NOMO-1 treated with DMSO at 0.1 percent for 48 hours (cell line): ENCODE data around the gene ITPKB.
"Not testable (repeated sequence)": the region's sequence is repeated elsewhere in the genome, so short reads cannot be mapped to it uniquely, and the experiment has no call there.

ENCODE experiments used
- DNase-seq: peaks from one replicate; lab custom pipeline; 2025; ENCODE audit not compliant: unreplicated experiment; lab: John Stamatoyannopoulos, UW

Gene ITPKB

DNA sequence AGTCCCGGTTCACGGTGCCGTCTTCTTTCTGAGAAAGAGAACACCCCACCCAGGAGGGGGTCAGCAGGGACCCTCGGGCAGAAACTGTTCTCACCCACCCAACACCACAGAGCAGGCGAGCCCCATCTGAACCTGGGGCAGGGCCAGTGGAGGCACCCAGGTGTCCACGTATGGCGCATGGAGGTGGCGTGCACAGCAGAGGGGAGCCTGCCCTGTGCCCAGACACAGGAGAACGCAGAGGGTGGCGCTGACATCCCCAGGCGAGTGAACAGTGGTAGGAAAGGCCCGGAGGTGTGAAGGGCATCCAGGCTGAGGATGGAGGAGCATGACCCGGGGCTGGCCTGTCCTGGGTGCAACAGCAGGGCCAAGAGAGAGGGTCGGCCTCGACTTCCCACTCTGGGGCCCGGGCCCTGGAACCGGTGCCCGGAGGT lies 99.4 kb downstream of the ITPKB start:
- DNase-seq, result no peak

DNA sequence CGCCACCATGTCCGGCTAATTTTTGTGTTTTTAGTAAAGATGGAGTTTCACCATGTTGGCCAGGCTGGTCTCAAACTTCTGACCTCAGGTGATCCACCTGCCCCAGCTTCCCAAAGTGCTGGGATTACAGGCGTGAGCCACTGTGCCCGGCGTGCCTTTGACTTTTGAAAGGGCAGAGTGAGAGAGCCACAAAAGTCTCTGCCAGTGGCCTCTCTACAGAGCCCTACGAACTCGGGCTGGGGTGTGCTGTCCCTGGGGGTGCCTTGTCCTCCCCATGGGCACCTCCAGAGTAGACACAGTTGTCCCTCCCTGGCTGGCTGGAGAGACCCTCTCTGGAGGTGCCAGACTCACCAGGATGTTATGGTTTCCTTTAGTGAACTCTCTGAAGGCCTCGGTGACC lies 99.9 kb downstream of the ITPKB start:
- DNase-seq, result not testable (repeated sequence)

DNA sequence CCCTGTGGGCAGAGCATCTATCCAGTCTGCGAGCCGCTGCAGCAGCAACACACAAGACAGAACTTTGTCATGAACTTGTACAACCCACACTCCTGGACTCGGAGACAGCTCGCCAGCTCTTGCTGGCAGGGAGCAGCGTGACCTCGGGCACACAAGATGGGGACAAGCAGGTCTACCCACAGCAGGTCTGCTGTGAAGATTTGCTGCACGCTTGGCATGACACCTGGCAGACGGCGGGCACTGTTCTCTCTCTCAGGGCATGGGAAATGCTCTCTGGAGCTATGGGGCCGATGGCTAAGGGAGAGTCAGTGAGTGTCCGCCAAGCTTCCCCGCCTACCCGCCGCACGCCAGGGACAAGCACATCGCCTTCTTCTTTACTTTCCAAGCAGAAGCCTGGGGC lies 100.5 kb downstream of the ITPKB start:
- no peak for DNase-seq

DNA sequence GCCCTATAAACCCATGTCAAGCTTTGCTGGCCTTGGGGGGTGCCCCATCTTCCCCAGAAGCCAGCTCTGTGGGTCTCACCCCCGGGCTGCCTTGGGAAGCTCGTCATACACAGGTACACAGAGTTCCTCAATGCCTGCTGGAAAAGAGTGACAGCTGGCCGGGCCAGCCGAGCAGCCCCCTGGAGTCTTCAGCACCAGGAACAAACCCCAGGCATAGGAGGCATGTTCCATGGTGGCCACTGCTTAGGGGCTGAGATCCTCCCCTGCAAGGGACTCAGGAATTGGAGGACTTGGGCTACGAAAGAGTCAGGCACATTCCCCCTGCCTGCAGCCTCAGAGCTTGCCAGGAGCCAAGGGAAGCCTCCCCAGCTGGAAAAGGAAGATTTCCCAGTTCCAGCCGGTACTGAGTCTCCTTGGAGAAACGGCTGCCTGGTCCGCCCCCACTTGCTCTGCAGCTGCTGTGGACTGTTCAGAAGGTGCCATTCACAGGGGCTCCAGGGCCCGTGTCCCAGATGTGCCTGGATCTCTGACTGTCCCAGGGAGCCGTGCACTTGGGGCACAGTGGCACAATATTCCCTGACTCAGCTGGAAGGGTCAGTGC lies 101.0 kb downstream of the ITPKB start:
- DNase-seq, result no peak

DNA sequence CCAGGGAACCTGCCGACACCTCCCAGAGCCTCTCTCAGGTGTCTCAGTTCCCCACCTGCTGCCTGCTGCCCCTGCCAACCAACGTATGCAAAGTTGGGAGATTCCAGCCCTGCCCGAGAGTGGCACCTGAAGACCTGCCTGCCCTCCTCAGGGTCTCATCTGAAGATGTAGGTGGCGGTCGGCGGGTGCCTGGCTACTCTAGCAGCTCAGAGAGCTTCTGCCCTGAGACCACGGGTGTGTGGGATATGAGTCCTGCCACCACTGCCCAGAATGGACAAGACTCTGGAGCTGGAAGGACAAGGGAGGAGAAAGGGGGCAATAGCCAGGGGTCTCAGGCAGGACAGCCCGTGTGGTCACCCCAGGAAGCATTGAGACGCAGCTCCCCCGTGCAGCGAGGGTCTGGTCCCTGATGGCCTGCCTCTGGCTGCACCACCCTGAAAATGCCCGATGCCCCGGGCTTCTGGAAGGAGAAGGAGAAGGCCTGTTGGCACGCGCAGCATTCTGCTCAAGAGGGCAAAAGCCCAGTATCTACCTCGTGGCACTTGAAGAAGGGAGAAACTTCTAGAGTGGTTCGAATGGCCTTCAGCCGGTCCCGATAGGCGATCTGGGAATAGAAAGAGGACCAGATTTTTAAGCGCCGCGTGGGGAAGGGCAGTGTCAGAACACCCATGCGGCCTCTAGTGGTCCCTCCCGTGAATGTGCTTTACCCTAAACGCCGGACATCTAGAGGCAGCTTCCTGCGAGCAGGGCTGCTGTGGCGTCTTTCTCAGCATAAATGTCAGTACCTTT lies 101.7 kb downstream of the ITPKB start:
- DNase-seq, result no peak

DNA sequence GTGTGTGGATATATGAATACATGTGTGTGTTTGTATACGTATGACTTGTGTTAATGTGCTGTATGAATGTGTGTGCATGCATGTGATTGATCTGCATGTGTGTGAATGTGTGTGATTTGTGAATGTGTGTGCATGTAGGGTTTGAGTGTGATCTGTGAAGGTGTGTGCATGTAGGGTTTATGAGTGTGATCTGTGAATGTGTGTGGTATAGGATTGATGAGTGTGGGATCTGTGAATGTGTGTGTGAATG lies 102.3 kb downstream of the ITPKB start:
- DNase-seq, result no peak

DNA sequence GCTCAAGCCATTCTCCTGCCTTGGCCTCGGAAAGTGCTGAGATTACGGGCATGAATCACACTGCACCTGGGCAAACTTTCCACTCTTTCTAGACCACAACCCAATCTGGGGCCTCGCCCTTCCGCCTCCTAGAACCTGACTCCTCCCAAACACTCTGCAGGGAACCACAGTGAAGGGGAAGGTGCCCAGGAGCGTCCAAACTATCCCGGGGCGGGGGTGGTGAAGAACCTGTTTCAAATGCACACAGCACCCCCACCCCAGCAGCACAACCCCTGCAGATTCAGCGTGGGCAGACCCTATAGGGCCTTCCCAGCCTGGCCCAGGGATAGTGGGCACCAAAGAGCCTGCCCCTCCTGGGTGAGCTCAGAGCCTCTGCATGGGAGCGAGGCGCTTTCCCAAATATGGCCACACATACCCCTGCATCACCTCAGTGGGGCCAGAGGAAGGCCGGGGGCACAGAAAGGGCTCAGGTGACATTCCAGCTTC lies 103.6 kb downstream of the ITPKB start:
- no peak for DNase-seq

DNA sequence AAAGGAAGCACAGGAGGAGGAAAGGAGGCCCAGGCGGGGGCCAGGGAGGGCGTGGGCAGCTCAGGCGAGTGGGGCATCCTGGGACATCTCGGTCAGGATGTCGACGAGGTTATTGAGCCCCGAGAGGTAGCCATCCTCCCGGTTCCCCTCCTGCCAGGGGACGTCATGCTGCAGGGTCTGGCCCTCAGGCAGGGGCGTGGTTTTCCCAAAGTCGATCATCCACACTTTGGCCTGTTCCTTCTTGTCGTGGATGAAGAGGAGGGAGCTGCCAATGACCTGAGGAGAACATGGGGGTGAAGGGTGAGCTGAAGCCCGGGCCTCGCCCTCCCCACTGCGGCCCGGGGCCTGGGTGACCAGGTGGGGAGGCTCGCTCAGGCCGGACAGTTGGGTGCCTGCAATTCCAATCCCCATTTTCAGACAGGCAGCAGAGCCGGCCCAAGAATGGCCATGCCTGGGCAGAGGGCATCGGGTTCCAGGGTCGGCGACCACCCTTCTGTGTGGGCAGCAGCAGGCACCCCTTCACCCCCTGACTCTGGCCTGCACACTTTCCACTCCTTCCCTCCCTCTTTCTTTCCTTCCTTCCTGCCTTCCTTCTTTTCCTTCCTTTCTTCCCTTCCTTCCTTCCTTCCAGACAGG lies 104.4 kb downstream of the ITPKB start:
- no peak for DNase-seq

DNA sequence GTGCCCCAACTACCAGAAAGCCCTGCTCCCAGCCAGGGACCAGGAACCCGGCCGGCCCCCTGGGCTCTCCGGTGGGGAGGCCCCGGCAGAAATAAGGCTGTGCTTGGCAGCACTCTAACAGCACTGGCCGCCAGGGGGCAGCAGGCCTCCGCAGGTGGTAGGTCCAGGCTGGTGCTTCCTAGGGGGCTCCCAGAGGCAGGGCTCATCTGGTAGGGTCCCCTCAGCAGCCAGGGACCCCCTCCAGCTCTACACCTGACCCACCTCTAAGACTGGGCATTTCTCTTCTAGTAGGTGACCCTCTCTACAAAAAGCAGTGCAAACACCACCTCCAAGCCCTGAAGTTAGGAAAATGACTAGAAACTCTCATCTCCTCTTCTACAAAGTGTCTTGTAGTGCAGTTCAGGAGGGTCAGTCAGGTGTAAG lies 104.9 kb downstream of the ITPKB start:
- peak; percentile 38 for DNase-seq

DNA sequence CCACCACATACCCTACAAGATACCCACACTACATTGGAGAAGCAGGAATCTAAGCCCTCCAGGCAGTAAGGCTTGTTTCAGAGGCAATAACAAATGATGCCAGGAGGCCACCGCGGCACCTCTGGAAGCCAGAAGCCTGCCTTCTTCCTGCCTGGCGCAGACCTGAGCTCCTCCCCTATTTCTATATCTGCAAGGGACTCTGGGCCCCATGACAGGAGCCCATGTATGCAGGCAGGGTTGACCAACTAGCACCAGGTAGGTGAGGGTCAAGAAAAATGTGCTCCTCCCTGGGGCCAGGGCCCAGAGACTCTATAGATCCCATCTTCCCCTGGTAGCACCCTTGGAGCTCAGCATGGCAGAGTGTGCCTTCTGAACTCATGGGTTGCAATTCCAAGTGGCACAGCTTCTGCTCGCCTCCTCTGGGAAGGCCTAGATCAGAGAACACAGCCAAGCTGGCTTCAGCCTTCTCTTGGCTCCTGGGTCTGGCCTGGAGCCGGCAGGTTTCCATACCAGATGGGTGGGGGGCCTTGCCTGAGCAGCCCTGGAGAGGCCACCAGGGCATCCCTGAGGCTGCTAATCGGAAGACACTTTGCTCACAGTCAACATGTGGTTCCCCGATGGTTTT lies 105.4 kb downstream of the ITPKB start:
- DNase-seq, result no peak

DNA sequence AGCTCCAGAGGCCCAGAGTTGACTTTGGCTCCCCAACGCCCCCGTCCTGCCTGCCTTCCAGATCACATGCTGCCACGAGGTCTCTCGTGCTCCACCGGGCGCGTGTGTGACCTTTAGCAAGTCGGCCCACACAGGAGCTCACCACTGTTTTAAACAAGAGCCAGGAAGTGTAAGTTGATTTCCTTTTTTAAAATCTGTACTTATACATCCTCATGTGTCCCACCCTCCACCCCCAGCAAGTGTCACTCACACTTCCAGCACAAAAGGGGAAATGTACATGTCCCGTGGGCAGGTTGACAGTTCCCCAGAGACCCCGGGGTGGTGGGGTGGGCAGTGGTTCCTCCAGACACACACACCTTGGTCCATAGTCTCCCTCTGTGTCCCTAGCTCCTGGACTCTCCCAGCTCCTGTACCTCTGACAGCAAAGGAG lies 106.1 kb downstream of the ITPKB start:
- no peak for DNase-seq

DNA sequence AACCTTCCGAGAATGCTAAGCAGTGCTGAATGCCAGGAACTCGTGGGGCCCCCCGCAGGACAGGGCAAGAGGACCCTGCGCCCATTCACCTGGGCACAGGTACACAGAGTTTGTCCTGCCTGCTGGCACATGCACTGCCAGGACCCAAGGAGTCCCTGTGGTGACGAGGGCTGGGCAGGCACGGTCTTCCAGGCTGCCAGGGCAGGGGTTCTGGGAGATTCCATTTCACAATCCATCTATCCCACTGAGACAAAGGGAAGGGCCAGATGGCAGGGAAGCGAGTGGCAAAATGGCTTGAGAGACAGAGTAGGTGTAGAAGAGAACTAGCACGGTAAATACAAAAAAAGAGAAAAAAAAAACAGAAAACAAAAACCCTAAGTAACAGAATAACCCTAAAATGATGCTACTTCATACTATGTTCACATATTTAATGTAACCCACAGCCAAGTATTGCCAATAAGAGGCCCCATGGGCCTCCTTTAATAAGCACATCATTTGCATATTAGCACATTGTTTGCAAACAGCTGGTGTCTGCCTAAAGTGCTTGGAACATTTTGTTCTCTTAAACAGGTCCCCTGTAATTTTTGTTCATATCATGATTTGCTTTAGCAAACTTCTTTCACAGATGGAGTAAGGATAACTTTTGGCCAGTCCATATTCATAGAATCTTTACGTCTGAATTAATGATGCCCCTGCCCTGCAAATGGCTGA lies 106.8 kb downstream of the ITPKB start:
- no peak for DNase-seq

DNA sequence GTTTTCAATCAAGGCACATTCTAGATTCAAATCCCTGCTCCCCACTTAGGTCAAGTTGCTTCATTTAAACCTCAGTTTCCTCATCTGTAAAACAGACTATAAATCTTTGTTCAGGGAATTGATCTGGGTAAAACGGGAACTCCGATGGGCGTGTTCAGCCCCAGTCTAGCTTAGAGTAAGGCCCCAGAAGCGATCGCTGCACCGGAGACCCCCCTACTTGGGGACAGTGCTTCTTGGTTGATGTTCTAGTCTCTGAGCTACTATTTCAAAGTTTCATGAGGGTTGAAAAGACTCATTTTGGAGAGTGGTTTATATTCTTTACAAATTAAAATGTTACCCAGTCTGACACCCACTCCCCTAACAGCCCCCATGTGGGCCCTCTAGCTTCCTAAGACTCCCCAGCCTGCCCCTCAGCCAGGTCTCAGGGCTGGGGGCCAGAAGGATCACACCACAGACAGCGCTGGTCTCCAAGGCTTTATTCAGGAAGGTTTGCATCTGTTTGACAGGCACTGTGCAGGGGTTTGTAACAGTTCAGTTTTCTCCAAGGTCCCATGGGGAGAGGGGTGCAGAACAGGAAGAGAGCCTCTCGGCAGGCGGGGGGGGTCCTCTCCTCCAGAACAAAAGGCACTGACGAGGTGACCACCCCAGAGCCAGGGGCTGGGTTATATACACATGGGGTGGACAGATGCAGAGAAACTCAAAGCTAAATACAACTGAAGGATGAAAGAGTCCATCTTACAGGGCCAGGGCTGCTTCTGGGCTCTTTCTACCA lies 107.7 kb downstream of the ITPKB start:
- DNase-seq, result no peak

DNA sequence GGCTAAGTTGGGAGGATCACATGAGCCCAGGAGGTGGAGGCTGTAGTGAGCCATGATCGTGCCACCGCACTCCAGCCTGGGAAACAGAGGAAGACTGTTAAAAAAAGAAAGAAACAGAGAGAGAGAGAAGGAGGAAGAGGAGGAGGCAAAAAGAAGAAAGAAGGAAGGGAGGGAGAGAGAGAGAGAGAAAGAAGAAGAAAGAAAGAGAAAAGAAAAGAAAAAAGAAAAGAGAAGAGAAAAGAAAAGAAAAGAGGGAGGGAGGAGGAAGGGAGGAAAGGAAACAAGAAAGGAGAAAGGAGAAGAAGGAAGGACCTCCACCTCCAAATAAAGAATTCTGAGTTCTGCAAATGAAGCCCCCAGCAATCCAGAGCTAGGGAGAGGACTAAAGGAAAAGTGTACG lies 108.5 kb downstream of the ITPKB start:
- DNase-seq, result no peak

DNA sequence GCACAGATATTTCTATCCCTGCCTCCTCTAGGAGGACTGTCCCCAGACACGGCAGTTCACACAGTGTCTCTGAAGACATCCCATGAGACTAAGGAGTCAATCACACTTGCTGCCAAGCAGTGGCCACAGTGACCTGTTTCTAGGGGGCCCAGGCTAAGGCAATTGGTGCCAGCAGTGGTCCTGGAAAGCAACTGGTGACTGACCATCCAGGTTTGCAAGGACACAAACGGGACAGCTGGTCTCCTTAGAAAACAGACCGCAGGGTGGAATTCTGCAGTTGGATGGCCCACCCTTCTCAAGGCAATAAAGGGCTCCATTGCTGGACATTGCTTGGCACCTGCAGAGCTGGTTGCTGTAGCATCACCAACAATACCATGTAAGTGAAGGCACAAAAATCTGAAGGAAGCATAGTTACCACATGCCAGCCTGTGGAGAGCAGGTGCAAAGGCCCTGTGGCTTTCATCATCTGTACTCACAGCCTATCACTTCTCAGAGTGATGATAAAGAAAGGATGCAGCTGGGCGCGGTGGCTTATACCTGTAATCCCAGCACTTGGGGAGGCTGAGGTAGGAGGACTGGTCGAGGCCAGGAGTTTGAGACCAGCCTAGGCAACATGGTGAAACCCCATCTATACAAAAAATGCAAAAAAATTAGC lies 109.1 kb downstream of the ITPKB start:
- no peak for DNase-seq

DNA sequence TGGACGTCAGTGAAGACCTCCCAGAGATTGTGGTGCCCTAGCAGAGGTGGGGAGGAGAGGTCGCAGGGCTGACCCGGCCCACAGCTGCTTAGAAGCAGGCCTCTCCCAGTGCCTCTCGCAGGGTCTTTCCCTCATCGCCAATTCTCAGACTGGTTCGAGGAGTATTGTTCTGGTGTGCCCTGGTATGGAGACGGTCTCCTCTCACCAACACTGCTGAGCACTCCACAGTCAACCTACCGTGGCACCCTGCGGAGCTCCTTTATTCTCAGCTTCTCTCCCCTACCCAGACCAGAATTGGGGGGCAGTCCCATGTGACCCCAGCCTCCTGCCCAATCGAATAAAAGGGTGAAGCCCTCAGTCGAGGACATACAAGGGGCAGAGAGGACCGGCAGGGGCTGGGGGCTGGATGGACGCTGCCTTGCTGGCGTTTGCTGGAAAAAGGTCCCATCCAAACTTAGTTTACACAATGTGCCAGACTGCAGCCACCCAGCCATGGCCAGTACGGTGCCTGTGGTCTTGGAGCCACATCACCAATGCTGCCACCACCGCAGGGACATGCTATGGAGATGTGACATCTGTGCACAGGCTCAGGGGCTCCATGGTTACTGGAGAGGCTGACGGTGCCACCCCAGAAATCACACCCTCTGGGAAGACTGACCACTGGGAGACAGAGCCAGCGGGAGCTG lies 109.7 kb downstream of the ITPKB start:
- no peak for DNase-seq

DNA sequence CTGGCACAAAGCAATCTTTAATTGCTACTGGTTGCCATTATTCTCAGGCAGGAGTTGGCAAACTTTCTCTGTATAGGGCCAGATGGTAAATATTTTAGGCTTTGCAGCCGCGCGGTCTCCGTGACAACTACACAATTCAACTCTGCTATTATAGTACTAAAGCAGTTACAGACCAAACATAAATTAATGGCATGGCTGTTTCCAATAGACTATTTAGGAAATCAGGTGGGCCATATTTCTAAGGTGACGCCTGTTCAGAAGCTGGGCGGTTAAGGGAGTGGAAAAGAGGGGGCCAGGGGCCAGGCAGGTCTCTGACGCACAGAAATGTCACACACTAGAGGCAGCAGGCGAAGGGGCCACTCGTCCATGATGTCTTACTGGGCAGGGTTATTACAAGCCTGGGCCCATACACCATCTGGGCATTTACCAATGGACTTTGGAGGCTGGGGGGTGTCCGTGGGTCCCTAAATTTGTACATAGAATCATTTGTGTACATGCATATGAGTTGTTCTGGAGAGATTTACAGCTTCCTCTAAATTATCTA lies 110.4 kb downstream of the ITPKB start:
- DNase-seq, result no peak

DNA sequence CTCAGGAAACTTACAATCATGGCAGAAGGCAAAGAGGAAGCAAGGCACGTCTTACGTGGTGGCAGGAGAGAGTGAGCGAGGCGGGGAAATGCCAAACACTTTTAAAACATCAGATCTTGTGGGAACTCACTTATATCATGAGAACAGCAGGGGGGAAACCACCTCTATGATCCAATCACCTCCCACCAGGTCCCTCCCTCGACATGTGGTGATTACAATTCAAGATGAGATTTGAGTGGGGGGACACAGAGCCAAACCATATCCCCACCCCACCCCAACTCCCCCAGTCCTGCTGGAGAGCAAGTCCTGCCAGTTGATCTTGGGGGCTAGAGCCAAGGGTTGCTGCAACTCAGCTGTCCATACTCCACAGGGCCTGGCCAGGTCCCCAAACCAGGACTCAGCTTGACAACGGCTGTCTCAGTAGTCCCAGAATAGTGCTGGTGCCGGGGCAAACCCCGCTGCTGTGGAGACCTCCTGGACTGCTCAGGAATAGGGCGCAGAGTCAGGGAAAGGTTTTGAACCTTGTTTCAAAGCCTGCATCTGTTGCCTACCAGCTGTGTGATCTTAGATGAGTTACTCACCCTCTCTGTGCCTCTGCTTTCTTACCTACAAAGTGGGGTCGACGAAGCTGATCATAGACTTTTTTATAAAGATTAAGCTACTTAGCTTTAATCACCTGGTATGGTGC lies 111.0 kb downstream of the ITPKB start:
- no peak for DNase-seq
